ENCODE data around the gene HRK.
A peak's percentile ranks its signal among the peaks of the same experiment; 100 is the strongest.

The HRK gene

GRCh38 chr12:116881325-116881876 is at the start of gene HRK:
Gene HRK (minus strand): TSS chr12:116881441. CDS start chr12:116881307, 134 bp downstream.
- no peak for DNase-seq (ENCODE audit: low read depth in 2 of 2)

GRCh38 chr12:116929885-116930284 is 48.6 kb upstream of the HRK start:
- no peak for DNase-seq (ENCODE audit: low read depth in 2 of 2)

DNA sequence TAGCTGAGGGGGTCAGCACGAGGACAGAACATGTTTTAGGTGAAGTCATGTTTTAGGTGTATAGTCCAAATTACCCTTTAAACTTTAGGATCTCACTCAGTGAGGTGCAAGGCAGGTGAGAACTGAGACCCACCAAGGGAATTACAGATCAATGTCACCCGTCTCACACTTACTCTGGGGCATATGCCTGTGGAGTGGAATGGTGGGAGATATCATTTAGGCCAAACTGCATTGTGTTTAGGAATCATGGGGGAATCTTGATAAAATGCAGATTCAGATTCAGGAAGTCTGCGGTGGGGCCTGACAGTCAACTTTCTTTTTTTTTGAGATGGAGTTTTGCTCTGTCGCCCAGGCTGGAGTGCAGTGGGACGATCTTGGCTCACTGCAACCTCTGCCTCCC is 47.3 kb upstream of the HRK start:
- no peak for DNase-seq (ENCODE audit: low read depth in 2 of 2)

GRCh38 chr12:116927244-116927940 is 46.2 kb upstream of the HRK start:
- DNase-seq (ENCODE audit: low read depth in 2 of 2), result no peak

DNA sequence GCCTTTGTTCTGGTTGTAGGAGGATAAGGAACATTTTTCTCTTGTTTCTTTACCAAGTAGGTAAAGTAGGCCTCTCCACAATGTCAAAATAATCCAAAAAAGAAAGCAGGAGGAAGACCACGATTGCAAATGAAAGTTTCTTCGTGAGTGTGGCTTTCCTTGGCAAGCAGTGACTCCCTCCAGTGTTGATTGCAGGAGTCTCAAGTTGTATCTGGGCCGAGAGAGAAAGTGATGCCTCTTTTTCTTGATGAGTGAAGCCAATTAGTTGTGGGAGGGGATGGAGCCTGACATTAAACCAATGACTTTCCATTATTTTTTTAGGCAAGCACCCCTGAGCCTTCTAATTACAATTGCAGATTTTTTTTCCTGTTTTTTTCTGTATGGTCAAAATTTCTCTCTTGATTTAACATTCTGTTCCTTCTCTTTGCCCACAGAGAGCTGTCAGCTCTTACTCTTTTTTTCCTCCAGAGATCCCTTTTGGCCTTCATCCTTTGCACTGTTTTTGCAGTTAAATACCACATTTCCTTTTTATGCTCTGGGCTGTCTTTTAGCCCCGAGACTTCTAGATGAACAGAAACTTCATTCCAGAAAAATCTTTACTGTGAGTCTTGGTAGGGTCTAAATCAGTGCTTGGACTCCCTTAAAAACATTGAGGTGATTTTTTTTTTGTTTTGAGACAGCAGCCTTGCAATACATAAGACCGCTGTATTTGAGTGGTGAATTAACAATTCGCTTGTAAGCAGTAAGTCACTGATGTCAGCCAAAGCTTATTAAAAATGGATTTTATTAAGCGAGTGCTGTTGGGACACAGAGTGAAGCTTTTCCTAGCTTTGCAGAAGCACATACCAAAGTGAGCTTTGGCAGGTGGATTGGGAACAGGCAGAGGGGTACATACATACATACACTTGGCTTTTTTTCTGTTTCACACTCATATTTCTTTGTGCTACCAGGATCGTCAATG is 45.3 kb upstream of the HRK start:
- no peak for DNase-seq (ENCODE audit: low read depth in 2 of 2)

DNA sequence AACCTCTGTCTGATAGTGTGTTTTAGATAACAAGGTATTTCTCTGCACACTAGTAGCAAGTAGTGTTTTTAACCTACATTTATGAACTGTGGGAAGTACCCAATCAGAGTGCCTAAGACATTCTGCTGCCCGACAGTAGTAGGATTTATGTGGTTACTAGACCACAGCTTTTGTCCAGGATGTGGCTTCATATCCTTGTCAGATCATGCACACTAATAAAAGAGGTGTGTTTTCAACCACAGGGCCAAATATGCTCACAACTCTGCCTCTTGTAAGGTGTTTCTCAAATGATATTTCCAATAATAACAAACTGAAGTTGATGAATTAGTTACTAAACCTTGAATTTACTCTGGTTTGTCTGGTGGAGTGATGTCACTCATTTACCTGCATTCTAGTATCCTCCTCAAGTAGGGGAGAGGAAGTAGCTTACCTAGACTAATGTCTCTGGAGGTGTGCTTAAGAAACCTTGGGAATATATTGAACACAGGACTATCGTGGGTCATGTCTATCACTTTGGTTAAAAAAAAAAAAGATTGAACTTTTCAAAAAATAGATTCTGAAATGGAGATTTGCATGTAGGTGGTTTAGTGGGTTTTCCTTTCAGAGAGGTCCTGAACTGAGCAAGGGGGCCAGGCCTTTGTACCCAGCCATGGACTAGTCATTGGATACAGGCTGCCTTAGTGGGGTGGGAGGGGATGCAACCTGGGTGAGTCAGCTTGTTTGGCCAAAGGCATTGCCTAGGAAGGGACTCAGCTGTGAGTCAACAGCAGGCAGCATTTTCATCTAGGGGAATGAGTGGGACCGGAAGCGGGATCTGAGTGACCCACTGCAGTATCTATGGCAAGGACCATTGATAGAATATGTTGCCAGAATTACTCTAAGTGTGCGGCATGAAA is 43.6 kb upstream of the HRK start:
- DNase-seq (ENCODE audit: low read depth in 2 of 2), result peak in 1 of 2 donors; percentile 36

- no peak for DNase-seq (ENCODE audit: low read depth in 2 of 2)
Measured at GRCh38 chr12:116922194-116922897, 41.1 kb upstream of the HRK start.

DNA sequence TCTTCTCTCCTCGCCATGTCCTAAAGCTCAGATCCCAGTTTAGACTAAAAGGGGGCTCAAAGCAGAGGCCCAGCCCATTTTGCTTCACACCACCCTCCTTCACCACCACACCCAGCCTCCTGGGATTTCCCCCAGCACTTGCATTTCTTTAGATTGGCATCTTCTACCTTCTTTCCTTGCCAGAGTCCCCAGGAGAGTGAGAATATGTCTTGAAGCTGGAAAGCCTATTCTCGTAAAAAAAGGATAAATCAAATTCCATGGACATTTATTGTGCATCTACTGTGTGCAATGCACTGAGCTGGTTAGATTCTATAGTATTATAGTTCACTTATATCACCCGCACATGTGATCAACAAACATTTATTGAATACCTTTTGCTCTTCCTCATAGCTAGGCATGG is 39.7 kb upstream of the HRK start:
- no peak for DNase-seq (ENCODE audit: low read depth in 2 of 2)

GRCh38 chr12:116919706-116920485 is 38.7 kb upstream of the HRK start:
- no peak for DNase-seq (ENCODE audit: low read depth in 2 of 2)

- DNase-seq (ENCODE audit: low read depth in 2 of 2), result no peak
Measured at GRCh38 chr12:116919247-116919661, 38.0 kb upstream of the HRK start.

GRCh38 chr12:116918464-116918863 is 37.2 kb upstream of the HRK start:
- no peak for DNase-seq (ENCODE audit: low read depth in 2 of 2)

DNA sequence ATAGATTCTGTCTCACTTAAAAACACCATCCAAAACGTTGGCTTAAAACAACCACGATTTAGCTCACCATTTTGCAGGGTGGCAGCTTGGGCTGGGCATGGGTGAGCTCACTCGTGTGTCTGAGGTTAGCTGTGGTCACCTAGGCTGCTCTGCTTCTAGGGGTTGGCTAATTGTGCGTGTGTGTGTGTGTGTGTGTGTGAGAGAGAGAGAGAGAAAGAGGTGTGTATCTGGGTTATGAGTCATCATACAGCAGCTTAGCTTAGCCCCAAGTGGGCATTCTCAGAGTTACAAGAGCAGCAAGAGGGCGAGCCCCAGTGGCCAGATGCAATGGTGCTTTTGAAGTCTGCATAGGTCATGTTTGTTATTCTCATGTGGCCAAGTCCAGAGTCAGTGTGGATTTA is 35.5 kb upstream of the HRK start:
- DNase-seq (ENCODE audit: low read depth in 2 of 2), result peak; percentile 9 to 50

- no peak for DNase-seq (ENCODE audit: low read depth in 2 of 2)
Measured at GRCh38 chr12:116916122-116916521, 34.9 kb upstream of the HRK start.

DNA sequence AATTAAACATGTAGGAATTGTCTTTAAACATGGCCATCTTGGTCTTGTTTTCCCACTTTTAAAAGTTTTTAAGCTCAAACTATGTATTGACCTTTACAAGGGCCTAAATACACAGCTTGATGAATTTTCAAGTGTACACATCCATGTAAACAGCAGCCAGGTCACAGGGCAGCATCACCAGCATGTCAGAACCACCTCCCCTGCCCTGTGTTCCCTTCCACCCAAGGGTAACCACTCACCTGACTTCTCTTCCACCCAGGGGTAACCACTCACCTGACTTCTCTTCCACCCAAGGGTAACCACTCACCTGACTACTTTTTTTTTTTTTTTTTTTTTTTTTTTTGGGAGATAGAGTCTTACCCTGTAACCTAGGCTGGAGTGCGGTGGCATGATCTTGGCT is 34.1 kb upstream of the HRK start:
- DNase-seq (ENCODE audit: low read depth in 2 of 2), result no peak

DNA sequence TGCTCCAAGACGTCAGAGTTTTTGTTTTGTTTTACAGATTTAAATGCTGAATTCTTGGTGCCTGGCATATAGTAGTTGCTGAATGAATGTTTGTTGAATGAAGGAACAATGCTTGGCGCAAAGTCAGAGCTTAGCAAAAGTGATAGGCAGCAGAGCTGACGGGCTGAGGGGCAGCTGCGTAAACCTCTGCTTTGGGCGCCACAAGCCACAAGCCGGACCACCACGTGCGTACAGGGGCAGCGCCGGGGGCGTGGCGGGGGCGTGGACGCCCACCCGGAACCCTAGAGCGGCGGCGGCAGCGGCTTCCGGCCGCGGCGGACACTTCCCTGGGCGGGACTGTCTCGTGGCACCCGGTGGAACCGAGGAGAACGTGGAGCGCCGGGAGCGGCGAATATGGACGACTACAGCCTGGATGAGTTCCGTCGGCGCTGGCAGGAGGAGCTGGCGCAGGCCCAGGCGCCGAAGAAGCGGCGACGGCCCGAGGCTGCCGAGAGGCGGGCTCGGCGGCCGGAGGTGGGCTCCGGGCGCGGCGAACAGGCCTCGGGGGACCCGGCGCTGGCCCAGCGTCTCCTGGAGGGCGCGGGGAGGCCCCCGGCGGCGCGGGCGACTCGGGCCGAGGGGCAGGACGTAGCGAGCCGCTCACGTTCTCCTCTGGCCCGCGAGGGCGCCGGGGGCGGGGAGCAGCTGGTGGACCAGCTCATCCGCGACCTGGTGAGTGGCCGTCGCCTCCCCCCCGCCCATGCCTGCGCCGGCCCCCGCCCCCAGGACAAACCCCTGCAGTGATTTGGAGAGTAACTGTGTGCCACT is 29.6 kb upstream of the HRK start, which contains the start of gene FBXW8:
Gene FBXW8 (plus strand): TSS at position 306 of the 807 bp plus-strand sequence. CDS start 88 bp downstream, at position 394.
- DNase-seq (ENCODE audit: low read depth in 2 of 2), result peak; percentile 32 to 71

DNA sequence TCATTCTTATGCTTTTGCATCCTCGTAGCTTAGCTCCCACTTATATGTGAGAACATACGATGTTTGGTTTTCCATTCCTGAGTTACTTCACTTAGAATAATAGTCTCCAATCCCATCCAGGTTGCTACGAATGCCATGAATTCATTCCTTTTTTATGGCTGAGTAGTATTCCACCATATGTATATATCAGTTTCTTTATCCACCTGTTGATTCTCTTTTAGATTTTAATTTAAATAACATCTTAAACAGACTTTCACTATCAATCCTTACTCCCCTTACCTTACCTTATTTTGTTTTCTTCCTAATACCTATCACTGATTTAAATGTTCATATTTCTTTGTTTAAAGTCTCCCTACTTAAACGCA is 29.0 kb upstream of the HRK start:
- no peak for DNase-seq (ENCODE audit: low read depth in 2 of 2)

- DNase-seq (ENCODE audit: low read depth in 2 of 2), result no peak
Measured at GRCh38 chr12:116906285-116906684, 25.0 kb upstream of the HRK start.

- no peak for DNase-seq (ENCODE audit: low read depth in 2 of 2)
Measured at GRCh38 chr12:116903818-116904217, 22.6 kb upstream of the HRK start.

DNA sequence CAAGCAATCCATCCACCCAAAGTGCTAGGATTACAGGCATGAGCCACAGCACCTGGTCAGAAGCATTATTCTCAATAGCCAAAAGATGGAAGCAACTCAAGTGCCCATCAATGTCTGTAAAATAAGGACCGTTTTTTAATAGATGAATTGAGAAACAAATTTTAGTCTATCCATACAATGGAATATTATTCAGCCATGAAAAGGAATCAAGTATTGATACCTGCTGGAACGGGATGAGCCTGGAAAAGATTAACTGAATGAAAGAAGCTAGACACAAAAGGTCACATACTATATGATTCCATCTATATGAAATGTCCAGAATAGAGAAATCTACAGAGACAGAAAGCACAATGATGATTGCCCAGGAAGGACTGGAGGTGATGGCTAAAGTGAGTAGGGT is 20.4 kb upstream of the HRK start:
- DNase-seq (ENCODE audit: low read depth in 2 of 2), result no peak

All from stimulated activated CD8-positive, alpha-beta memory T cell treated with anti-CD3 and anti-CD28 coated beads, Interleukin-7, amount 100 ng/mL, for 4 hours (primary cell).